Left lung (tissue), 10 donors: Measurements from ENCODE around the gene GALNT2. TPM values are rescaled to one million over a fixed set of nuclear protein-coding genes. Genes with fewer than 3 reads are reported as not detected.

Experiments used
- ATAC-seq: fragments of 200-7000 bp; cut with Tn5 transposase; one replicate; pipeline ENCODE4 v1.9.1; 2020; ENCODE audit warnings: moderate library complexity
- DNase-seq, 4 donors: peaks; one replicate each; pipeline ENCODE4 v3.0.0-alpha.2; 2013 to 2020
- H3K27ac ChIP-seq, 2 donors: fragments of 200-600 bp; sonication (generic) in 1 of 2; one replicate each; pipeline versions ENCODE4 v1.5.0 to v1.8.0; 2020 to 2021
- H3K27me3 ChIP-seq, 2 donors: fragments of 200-600 bp; sonication (generic) in 1 of 2; one replicate each; pipeline versions ENCODE4 v1.5.0 to v1.8.0; 2020 to 2021
- H3K36me3 ChIP-seq, 2 donors: fragments of 200-600 bp; sonication (generic) in 1 of 2; one replicate each; pipeline versions ENCODE4 v1.5.0 to v1.8.0; 2020 to 2021
- H3K4me1 ChIP-seq, 2 donors: fragments of 200-600 bp; one replicate each; pipeline ENCODE4 v1.8.0; 2021
- H3K4me3 ChIP-seq, 2 donors: fragments of 200-600 bp; sonication (generic) in 1 of 2; one replicate each; pipeline versions ENCODE4 v1.5.0 to v1.8.0; 2020 to 2021; ENCODE audit warnings: mild to moderate bottlenecking in 1 of 2
- H3K9me3 ChIP-seq, 2 donors: fragments of 200-600 bp; sonication (generic) in 1 of 2; one replicate each; pipeline versions ENCODE4 v1.5.0 to v1.8.0; 2020 to 2021
- intact Hi-C, 2 donors: fragments of 100-400 bp; cut with DNase I; formaldehyde crosslinking; loops; one replicate each; pipeline versions ENCODE4 v1.11.2 to v1.14.2; 2022
- polyA plus RNA-seq, 6 donors: library from polyadenylated mRNA; unstranded; fragments of 120-200 nt; gene quantifications; one replicate each; pipeline ENCODE4 v1.2.1, GENCODE V29; 2013; ENCODE audit not compliant: insufficient read length in 6 of 6
- total RNA-seq, 2 donors: library from RNA; stranded (reverse); fragmentation: NEBNext Ultra II Directional; extraction: Animal tissue kit (Norgen Biotek cat#: 25700); gene quantifications; one replicate each; pipeline ENCODE4 v1.2.1, GENCODE V29; 2021
- TF ChIP-seq, protein P1 (sequence below), 2 donors: fragments of 200-600 bp; sonication (generic) in 1 of 2; IDR thresholded peaks; one replicate each; pipeline versions ENCODE4 v1.5.0 to v1.8.0; 2021; ENCODE audit warnings: antibody characterized with exemption in 2 of 2
- donor health status: DM: no; HTN: yes; CAD: no.
- donor health status: DM: no; HTN: no; CAD: no.

Gene GALNT2
- total and polyA plus RNA-seq, 8 donors = 27.6 to 114 (median 40.0) TPM

DNA sequence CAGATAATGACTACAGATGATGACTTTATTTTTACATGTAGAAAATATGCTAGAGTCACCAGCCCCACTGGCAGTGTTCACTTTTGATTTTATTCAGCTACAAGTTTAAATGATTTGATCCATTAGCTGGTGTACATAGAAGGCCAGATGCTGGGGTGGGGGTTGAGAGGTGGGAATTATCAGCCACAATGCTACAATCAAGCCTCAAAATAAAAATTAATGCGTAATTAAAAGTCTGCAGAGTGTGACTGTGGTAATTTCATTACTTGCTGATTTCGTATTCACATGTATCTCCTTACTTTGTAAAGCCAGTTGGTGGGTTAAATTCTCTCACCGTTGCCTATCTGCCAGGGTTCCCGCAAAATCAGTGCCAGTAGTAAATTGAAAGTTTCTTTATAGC lies 109.3 kb downstream of the GALNT2 start:
- Histone ChIP-seq H3K27me3 (no peaks in the 10 kb centered on the region), H3K27ac (no peak overlapping the region), H3K36me3 (peaks cover 0 to 19% of the 10 kb centered on the region in 2 donors), H3K4me3 (no peak overlapping the region), H3K9me3 (no peaks in the 10 kb centered on the region), H3K4me1 (peaks cover 0 to 11% of the 10 kb centered on the region in 2 donors)
- intact Hi-C loops = no loop called here
- DNase-seq = no peak
- ATAC-seq = no peak
- TF ChIP-seq, protein P1, sequence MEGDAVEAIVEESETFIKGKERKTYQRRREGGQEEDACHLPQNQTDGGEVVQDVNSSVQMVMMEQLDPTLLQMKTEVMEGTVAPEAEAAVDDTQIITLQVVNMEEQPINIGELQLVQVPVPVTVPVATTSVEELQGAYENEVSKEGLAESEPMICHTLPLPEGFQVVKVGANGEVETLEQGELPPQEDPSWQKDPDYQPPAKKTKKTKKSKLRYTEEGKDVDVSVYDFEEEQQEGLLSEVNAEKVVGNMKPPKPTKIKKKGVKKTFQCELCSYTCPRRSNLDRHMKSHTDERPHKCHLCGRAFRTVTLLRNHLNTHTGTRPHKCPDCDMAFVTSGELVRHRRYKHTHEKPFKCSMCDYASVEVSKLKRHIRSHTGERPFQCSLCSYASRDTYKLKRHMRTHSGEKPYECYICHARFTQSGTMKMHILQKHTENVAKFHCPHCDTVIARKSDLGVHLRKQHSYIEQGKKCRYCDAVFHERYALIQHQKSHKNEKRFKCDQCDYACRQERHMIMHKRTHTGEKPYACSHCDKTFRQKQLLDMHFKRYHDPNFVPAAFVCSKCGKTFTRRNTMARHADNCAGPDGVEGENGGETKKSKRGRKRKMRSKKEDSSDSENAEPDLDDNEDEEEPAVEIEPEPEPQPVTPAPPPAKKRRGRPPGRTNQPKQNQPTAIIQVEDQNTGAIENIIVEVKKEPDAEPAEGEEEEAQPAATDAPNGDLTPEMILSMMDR (IDR thresholded peaks at IDR 0.05) = no peak

DNA sequence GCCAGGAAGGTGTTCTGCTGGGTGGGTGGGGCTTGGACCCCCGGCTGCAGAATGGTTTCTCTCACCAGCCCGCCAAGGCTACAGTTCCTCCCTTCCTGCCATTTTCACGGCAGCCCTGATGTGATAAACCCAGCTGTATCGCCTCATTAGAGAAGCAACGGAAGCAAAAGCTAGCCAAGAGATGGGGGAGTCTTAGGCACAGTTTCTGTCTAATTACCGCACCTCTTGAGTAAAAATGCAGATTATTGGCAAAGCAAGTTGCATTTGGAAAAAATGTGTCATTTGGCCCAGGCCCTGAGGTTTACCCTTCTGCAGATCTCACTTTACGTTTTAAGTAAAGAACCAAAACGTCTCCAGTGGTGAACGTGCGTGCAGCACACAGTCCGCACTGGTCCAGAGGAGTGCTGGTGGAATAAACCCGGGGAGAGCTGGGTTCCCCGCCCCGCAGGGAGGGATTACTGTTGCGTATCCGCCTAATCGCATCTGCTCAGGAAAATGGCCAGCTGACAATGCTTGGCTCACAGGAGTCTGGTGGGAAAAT lies 109.9 kb downstream of the GALNT2 start:
- ATAC-seq = peak; percentile 79
- peak in 3 of 4 donors; percentile 22 to 52 (median 26) for DNase-seq
- H3K4me1 ChIP-seq = peaks cover 0 to 7% of the 10 kb centered on the region in 2 donors
- peak overlapping the region in 1 of 2 donors; percentile 21 for H3K27ac ChIP-seq
- TF ChIP-seq, protein P1 (IDR thresholded peaks at IDR 0.05) = no peak
- no peaks in the 10 kb centered on the region for H3K27me3 ChIP-seq
- H3K36me3 ChIP-seq = peaks cover 0 to 19% of the 10 kb centered on the region in 2 donors
- H3K4me3 ChIP-seq = no peak overlapping the region
- no peaks in the 10 kb centered on the region for H3K9me3 ChIP-seq
- intact Hi-C loops = no loop called here

DNA sequence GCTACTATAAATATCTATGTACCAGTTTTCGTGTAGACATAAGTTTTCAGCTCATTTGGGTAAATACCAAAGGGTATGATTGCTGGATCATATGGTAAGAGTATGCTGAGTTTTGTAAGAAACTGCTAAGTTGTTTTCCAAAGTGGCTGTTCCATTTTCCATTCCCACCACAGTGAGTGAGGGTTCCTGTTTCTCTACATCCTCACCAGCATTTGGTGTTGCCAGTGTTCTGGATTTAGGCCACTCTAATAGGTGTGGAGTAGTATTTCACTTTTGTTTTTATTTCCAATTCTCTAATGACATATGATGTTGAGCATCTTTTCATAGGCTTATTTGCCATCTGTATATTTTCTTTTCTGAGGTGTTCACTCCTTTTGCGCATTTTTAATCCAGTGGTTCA lies 112.2 kb downstream of the GALNT2 start:
- intact Hi-C loops = no loop called here
- ATAC-seq (no peak), DNase-seq (no peak)
- Histone ChIP-seq H3K4me1 (peaks cover 0 to 7% of the 10 kb centered on the region in 2 donors), H3K9me3 (no peaks in the 10 kb centered on the region), H3K4me3 (no peak overlapping the region), H3K36me3 (peaks cover 0 to 19% of the 10 kb centered on the region in 2 donors), H3K27me3 (no peaks in the 10 kb centered on the region), H3K27ac (no peak overlapping the region)
- TF ChIP-seq, protein P1 (IDR thresholded peaks at IDR 0.05) = no peak

DNA sequence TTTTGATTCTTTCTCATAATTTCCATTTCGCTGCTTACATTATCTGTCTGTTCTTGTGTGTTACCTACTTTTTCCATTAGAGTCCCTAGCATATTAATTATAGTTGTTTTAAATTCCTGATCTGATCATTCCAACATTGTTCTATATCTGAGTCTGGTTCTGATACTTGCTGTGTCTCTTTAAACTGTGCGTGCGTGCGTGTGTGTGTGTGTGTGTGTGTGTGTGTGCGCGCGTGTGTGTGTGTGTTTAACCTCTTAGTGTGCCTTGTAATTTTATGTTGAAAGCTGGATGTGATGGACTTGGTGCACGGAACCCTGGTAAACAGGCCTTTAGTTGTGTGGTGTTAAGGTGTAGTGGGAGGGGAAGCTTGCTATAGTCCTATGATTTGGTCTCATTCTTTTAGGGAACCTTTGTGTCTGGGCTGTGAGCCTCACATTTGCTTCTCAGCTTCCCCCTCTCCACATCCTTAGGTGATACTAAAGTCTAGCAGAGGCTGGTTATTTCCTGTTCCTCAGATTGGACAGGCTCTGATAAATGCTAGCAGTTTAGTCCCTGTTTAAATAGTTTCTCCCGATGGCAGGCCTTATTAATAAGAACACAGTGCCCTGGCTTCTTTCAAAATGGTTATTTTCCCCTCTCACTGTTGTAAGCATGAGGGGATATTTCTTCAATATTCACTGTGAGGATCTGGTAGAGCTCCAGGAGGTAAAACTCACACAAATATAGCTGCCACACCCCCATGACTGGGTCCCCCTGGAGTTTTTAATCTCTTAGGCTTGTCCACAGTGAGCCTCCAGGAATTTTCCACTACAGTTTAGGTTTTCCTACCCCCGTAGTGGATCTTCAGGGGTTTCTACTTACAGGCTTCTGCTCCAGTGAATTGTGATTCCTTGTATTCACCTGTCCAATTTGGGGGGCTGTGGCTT lies 118.3 kb downstream of the GALNT2 start:
- TF ChIP-seq, protein P1 (IDR thresholded peaks at IDR 0.05) = no peak
- Histone ChIP-seq H3K27ac (peak overlapping the region; percentile 76 to 77), H3K27me3 (no peaks in the 10 kb centered on the region), H3K4me3 (no peak overlapping the region), H3K9me3 (no peaks in the 10 kb centered on the region), H3K4me1 (peaks cover 17 to 49% of the 10 kb centered on the region in 2 donors), H3K36me3 (no peaks in the 10 kb centered on the region)
- DNase-seq (no peak), ATAC-seq (peak; percentile 62)
- intact Hi-C loops = no loop called here
